Neutrophil (primary cell): ENCODE measurements around the gene ZFHX2.

Source experiments
- H3K27ac ChIP-seq: fragments of 200-600 bp; sonication (generic); 2 replicates; pipeline ENCODE4 v1.5.1; 2016; ENCODE audit warnings: mild to moderate bottlenecking, moderate library complexity
- H3K27me3 ChIP-seq: fragments of 200-600 bp; sonication (generic); 2 replicates; pipeline ENCODE4 v1.6.0; 2016; ENCODE audit warnings: mild to moderate bottlenecking
- H3K36me3 ChIP-seq: fragments of 200-600 bp; sonication (generic); 2 replicates; pipeline ENCODE4 v1.5.1; 2017
- H3K4me1 ChIP-seq, 2 experiments: fragments of 200-600 bp in 1 of 2; sonication (generic) in 1 of 2; 1 replicate in 1 of 2; 2 replicates in 1 of 2; pipeline versions ENCODE4 v1.5.1 to v1.6.1; 2013 to 2016; ENCODE audit warnings: low read depth in 1 of 2, low read length in 1 of 2, mild to moderate bottlenecking in 1 of 2, moderate library complexity in 1 of 2; ENCODE audit not compliant: control insufficient read depth in 1 of 2, insufficient read depth in 1 of 2
- H3K4me3 ChIP-seq, 2 experiments: fragments of 200-600 bp in 1 of 2; sonication (generic) in 1 of 2; 1 replicate in 1 of 2; 2 replicates in 1 of 2; pipeline ENCODE4 v1.5.1; 2013 to 2016; ENCODE audit warnings: low read depth in 1 of 2, low read length in 1 of 2, mild to moderate bottlenecking in 1 of 2, moderate library complexity in 1 of 2
- H3K9me3 ChIP-seq: fragments of 200-600 bp; sonication (generic); 2 replicates; pipeline ENCODE4 v1.5.1; 2016
- TF ChIP-seq, protein P1 (sequence below): fragments of 200-600 bp; sonication (generic); IDR thresholded peaks from 2 replicates; pipeline ENCODE4 v1.5.1; 2016; ENCODE audit warnings: antibody characterized with exemption

The ZFHX2 gene

DNA sequence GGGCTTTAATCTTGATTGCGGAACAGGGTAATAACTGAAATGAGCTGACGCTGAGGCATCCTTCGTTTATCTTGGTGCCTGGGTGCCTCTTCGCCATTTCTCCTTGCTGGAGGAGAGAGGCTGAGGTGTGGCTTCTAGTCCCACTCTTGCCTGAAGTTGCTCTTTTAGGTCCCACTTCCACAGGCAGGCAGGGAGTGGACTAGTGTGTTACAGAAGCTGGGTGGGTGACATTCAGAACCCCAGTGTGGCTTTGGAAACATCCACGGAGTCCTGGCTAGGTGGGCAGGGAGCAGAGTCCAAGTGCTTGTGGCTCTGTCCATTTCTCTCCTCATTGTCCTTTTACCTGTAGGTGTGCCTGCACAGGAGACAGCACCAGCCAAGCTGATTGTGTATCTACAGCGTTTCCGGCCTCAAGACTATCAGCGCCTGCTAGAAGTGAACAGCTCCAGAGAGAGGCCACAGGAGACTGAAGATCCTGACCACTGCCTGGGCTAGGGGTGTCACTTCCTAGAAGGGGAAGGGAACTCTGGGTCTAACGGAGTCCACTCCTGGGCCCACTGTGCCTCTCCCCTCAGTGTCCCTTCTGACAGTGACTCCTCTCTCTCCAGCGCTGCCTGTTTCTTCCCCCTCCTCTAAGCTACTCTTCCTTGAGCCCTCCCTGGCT is 6.9 kb upstream of the ZFHX2 start:
- H3K4me3 ChIP-seq = no peak overlapping the region
- H3K4me1 ChIP-seq = peaks cover 13 to 16% of the 10 kb centered on the region in 2 experiments
- no peaks in the 10 kb centered on the region for H3K27me3 ChIP-seq
- no peaks in the 10 kb centered on the region for H3K9me3 ChIP-seq
- H3K27ac ChIP-seq = no peak overlapping the region
- H3K36me3 ChIP-seq = peaks cover 52% of the 10 kb centered on the region
- TF ChIP-seq, protein P1, sequence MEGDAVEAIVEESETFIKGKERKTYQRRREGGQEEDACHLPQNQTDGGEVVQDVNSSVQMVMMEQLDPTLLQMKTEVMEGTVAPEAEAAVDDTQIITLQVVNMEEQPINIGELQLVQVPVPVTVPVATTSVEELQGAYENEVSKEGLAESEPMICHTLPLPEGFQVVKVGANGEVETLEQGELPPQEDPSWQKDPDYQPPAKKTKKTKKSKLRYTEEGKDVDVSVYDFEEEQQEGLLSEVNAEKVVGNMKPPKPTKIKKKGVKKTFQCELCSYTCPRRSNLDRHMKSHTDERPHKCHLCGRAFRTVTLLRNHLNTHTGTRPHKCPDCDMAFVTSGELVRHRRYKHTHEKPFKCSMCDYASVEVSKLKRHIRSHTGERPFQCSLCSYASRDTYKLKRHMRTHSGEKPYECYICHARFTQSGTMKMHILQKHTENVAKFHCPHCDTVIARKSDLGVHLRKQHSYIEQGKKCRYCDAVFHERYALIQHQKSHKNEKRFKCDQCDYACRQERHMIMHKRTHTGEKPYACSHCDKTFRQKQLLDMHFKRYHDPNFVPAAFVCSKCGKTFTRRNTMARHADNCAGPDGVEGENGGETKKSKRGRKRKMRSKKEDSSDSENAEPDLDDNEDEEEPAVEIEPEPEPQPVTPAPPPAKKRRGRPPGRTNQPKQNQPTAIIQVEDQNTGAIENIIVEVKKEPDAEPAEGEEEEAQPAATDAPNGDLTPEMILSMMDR = no peak

DNA sequence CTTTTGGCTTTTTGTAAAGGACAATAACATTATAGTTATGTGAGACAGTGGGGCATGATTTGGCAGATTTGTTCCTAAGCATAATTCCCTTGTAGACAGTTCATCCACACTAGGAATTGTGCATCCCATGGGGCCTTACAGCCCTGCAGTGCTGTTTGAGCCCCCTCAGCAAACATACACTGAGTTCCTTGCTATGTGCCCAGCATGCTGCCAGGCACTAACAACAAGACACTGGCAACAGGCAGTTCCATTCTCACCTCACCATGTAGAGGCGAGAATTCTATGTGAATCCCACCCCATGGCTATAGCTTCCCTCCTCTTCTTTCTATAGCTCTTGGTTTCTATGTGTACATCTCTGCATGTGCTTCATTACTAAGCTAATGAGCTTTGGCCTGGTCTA is 6.4 kb upstream of the ZFHX2 start:
- no peaks in the 10 kb centered on the region for H3K27me3 ChIP-seq
- H3K9me3 ChIP-seq = no peaks in the 10 kb centered on the region
- TF ChIP-seq, protein P1 = no peak
- H3K4me1 ChIP-seq = peaks cover 12 to 13% of the 10 kb centered on the region in 2 experiments
- no peak overlapping the region for H3K4me3 ChIP-seq
- H3K27ac ChIP-seq = no peak overlapping the region
- H3K36me3 ChIP-seq = peaks cover 47% of the 10 kb centered on the region

DNA sequence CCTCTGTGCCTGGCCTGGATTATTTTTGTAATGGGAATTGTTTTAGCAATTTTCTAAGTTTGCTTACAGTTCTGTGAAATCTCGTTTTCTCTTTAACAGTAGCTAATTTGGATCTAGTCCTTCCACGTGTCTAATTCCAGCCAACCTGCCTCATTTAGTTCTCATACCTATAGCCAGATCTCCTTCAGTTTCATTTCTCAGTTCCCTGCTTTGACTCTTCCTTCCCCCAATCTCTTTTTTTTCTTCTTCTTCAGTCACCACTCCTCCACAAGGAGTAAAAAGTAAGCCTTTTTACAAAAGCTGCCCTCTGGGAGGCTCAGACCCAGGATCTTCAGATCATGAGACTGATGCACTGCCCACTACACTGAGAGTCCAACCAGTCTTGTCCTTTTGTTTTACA is 6.0 kb upstream of the ZFHX2 start:
- TF ChIP-seq, protein P1 = no peak

DNA sequence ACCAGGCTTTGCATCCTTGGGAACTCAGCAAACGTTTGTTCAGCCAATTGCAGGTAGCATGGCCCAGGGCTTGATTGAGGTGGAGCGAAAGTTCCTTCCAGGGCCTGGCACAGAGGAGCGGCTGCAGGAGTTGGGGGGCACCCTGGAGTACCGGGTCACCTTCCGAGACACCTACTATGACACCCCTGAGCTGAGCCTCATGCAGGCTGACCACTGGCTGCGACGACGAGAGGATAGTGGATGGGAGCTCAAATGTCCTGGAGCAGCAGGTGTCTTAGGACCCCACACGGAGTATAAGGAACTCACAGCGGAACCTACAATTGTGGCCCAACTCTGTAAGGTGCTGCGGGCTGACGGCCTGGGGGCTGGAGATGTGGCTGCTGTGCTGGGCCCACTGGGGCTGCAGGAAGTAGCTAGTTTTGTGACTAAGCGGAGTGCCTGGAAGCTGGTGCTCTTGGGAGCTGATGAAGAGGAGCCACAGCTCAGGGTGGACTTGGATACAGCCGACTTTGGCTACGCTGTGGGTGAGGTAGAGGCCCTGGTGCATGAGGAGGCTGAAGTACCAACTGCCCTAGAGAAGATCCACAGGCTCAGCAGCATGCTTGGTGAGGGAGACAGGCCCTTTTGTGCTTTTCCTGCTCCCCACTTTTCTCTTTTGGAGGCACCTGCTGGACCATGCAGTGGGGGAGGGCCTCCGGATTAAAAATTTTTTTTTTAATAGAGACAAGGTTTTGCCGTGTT is 5.3 kb upstream of the ZFHX2 start:
- no peaks in the 10 kb centered on the region for H3K27me3 ChIP-seq
- H3K27ac ChIP-seq = peak overlapping the region; percentile 79
- TF ChIP-seq, protein P1 = no peak
- H3K4me3 ChIP-seq = peak overlapping the region; percentile 90 to 96
- H3K36me3 ChIP-seq = peaks cover 39% of the 10 kb centered on the region
- H3K9me3 ChIP-seq = no peaks in the 10 kb centered on the region
- H3K4me1 ChIP-seq = peaks cover 8 to 14% of the 10 kb centered on the region in 2 experiments

More for the DNA sequence above, 6.0 kb upstream of the ZFHX2 start:
- Histone ChIP-seq H3K27ac (no peak overlapping the region), H3K4me1 (peaks cover 8 to 13% of the 10 kb centered on the region in 2 experiments), H3K36me3 (peaks cover 45% of the 10 kb centered on the region), H3K9me3 (no peaks in the 10 kb centered on the region), H3K4me3 (no peak overlapping the region), H3K27me3 (no peaks in the 10 kb centered on the region)

DNA sequence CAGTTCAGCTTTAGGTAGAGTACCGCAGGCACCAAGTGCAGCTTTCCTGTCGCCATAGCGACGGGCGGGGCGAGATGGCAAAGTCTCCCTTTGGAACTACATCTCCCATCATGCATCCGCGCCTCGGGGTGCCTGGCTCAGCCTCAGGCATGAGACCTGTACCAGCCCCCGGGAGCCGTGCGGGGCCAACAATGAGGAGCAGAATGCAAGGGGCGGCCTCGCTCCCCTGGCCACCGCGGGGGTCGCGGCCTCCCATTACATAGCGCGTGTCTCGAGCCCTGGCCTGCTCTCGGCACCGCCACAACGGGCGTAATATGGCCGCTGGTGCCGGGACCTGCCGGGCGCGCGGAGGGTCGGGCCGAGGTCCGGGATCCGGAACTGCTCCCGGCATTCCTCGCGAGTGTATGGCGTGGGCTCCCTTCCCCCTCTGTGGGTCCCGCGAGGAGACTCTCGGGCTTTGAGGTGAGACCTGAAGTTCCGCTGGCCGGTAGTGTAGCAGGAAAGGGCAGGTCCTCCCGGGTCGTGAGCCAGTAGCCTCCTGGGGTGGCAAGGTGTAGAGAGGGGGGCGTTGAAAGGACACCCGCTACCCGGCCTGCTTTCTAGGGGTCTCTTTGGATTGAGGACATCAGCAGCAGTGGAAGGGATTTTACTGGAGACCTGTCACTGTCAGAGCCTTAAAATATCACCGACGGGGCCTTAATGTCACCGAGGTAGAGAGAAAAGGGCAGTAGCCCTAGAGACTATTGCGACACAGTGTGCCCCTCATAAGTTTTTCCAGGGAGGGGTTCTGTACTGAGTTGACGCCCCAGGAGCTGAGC is 4.5 kb upstream of the ZFHX2 start, which contains the start of gene THTPA:
Gene THTPA (plus strand): TSS at position 390 of the 818 bp plus-strand sequence. CDS start 487 bp downstream, outside the sequence.
- TF ChIP-seq, protein P1 = peak; percentile 24
- Histone ChIP-seq H3K36me3 (peaks cover 31% of the 10 kb centered on the region), H3K4me1 (peaks cover 9 to 18% of the 10 kb centered on the region in 2 experiments)

More for the DNA sequence above, 4.5 kb upstream of the ZFHX2 start, which contains the start of gene THTPA:
- no peaks in the 10 kb centered on the region for H3K9me3 ChIP-seq
- peak within 1 kb of the TSS; percentile 79 for H3K27ac ChIP-seq
- H3K4me3 ChIP-seq = peak within 1 kb of the TSS; percentile 90 to 96
- H3K27me3 ChIP-seq = no peaks in the 10 kb centered on the region
